ES-I3 (cell line): ENCODE results near the gene C5orf63.
"Not testable (repeated sequence)": the region's sequence is repeated elsewhere in the genome, so short reads cannot be mapped to it uniquely, and the experiment has no call there.

Source experiments
- H3K36me3 ChIP-seq: 2 replicates; pipeline ENCODE4 v1.6.1; 2013; ENCODE audit warnings: mild to moderate bottlenecking, low read length, control low read depth, moderate library complexity; ENCODE audit not compliant: insufficient read depth
- H3K4me1 ChIP-seq: 2 replicates; pipeline ENCODE4 v1.6.1; 2013; ENCODE audit warnings: mild to moderate bottlenecking, control low read depth, low read length; ENCODE audit not compliant: insufficient read depth
- H3K9ac ChIP-seq: 2 replicates; pipeline ENCODE4 v1.6.1; 2013; ENCODE audit warnings: low read depth, mild to moderate bottlenecking, low read length, moderate library complexity
- H3K9me3 ChIP-seq: 2 replicates; pipeline ENCODE4 v1.6.1; 2013; ENCODE audit warnings: mild to moderate bottlenecking, low read length, moderate library complexity; ENCODE audit not compliant: control insufficient read depth, insufficient read depth

Gene C5orf63

GRCh38 chr5:127031147-127031862 is 42.0 kb downstream of the C5orf63 start:
- Histone ChIP-seq H3K9me3 (no peaks in the 10 kb centered on the region; the same call in 1 of the 2 replicates), H3K4me1 (peaks cover 5% of the 10 kb centered on the region; the same call in 1 of the 2 replicates), H3K36me3 (no peaks in the 10 kb centered on the region), H3K9ac (peak overlapping the region; percentile 84)

DNA sequence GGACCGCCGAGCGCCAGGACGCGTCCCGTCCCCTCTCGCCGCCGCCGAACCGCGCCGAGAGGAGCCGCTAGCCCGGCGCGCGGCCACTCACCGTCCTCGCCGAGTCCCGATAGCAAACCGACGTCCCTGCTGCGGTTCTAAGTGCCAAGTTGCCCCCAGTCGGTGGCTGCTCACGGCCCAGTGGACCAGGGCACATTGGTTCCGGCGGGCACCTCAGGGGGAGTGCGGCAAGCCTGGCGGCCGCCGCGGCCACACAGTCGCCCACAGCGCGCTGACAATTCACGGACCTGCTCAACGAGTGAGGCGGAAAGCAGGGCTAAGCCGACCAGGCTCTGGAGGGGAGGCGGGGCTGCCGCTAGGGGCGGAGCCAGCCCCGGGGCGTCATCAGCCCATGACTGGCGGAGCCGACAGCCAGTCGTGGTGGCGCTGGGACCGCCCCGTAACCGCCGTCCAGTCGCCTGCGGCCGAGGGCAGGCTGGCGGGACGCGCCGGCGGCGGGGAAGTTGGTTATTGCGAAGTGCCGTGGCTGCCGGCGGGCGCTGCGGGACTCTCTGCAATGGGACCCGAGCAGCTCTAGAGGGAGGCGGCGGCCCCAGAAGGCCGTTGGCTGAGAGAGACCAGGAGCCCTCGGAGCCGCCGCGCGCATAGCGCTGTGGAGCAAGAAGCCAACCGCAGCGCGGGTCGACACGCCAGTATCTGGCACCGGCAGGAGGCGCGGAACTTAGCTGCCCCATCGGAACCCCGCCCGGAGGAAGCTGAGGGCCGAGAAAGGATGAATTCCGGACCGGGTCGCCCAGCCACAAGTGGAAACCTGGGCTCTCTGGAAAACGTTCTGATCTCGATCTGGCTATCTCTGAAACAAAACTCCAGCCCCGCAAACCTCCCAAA is 42.8 kb downstream of the C5orf63 start, which contains the start of gene MARCHF3:
Gene MARCHF3 (minus strand): TSS at position 300 of the 888 bp plus-strand sequence. CDS start 112,387 bp downstream, outside the sequence.
- Histone ChIP-seq H3K9me3 (no peaks in the 10 kb centered on the region), H3K4me1 (peaks cover 5% of the 10 kb centered on the region; the same call in 1 of the 2 replicates), H3K36me3 (no peaks in the 10 kb centered on the region), H3K9ac (peak within 1 kb of the TSS; percentile 84)

DNA sequence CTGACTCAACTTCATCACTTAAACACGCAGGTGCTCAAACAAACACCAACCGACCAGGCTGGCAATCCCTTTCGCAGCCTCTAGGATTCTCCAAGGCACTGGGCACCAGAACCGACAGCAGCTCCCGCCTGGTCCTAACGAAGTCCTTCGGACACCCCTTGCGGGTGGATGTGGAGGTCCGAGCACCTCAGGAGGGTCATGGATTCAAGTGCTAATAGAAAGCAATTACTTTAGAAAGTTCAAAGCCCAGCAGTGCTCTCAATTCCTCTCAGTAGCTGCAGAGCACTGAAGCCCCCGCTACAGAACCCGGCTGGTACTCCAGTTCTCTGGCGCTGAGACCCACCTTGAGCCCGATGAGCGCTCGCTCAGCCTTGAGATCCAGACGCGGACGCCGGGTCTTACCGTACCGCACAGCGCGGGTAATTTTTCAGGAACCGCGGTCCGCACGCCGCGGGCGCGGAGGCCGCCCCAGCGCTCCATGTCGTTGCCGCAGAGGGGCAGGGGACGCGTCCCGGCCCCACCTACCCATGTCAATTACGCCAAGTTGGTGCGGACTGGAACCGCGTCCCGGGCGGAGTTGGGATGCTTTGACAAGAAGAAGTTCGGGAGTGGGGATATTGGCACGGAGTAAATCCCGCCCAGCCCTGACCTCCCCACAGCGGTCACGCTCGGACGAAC is 43.6 kb downstream of the C5orf63 start:
- H3K4me1 ChIP-seq: peaks cover 5% of the 10 kb centered on the region; the same call in 1 of the 2 replicates
- H3K9me3 ChIP-seq: no peaks in the 10 kb centered on the region
- H3K36me3 ChIP-seq: no peaks in the 10 kb centered on the region
- H3K9ac ChIP-seq: peak overlapping the region; percentile 84

DNA sequence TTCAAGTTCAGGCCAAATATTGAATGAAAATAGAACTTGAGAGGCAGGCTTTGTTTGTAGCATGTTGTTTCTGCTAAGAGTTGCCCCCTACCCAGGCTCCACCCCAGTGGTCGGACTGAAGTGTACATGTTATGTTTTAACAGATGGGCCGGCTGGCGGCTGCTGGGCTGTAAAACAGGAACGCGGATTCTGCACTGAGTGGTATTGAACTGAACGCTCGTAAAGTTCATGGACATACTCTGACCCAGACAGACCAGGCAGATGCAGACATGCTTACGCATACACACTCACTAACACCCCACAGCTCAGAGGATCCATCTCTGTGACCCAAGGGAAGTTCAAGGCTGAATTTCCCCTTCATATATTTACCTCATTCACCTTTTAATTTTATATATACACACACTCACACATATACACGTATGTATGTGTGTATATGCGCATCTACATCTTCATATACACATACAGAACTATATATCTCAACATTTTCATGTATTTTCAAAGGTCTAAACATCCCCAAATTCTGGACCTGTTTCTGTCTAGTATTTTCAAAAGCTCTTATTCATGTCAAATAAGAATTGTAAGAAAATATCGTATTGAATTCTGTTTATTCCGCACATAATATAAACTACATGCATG is 44.4 kb downstream of the C5orf63 start:
- Histone ChIP-seq H3K36me3 (no peaks in the 10 kb centered on the region), H3K9ac (no peak overlapping the region; the same call in 1 of the 2 replicates), H3K9me3 (no peaks in the 10 kb centered on the region), H3K4me1 (peaks cover 5% of the 10 kb centered on the region; the same call in 1 of the 2 replicates)

DNA sequence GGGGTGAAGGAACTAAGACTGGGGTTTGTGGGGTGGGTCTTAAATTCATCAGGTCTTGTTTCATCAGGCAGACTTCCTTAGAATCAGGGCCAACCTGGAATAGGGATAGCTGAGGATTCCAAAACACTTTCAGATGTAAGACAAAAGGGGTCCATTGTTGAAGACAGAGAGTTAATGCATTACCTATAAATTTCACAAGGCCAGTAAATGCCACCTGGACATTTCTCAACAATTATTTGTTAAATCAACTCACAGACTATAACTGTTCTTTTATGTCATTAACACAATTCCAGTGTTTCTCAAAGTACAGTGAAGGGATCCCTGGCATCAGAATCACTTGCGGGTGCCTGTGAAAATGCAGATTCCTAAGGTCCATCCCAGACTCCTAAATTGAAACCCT is 45.8 kb downstream of the C5orf63 start:
- H3K9ac ChIP-seq: no peak overlapping the region
- no peaks in the 10 kb centered on the region for H3K36me3 ChIP-seq
- H3K4me1 ChIP-seq: peaks cover 5% of the 10 kb centered on the region; the same call in 1 of the 2 replicates
- no peaks in the 10 kb centered on the region for H3K9me3 ChIP-seq

DNA sequence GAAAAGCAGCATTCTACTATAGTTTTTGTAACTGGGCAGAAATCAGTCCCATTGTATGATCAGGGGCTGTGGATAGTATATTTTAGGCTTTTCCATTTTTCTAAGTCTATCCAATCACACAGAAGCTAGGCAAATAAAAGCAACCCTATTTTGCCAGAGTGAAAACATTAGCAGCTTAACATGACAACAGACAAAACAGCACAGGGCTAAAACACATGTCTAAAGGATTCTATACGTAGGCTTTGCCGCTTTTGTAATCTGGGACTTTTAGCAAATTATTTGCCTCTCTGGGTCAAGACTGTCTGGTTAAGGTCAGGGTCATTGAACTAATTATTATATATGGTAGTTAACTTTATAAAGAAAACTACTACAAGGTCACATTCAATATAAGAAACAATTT is 47.1 kb downstream of the C5orf63 start:
- Histone ChIP-seq H3K4me1 (peaks cover 5% of the 10 kb centered on the region; the same call in 1 of the 2 replicates), H3K9ac (no peak overlapping the region), H3K9me3 (no peaks in the 10 kb centered on the region), H3K36me3 (no peaks in the 10 kb centered on the region)

DNA sequence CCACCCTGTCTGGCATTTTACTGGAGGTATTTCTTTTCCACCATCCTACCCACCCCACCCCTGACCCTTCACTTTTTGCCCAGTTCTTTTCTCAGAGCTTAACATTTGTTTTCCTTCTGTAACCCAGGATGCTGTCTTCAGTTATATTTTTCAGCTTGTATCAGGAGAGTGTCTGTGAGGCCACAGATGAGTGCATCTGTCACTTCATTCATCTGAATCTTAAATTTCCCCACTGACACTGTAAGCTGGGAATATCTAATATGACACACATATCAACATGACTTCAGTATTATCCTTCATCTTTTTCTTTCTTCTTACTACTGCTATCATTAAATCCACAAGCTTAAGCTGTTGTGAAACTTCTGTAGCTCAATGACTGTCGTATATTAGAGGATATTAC is 47.8 kb downstream of the C5orf63 start:
- H3K4me1 ChIP-seq: peaks cover 5% of the 10 kb centered on the region; the same call in 1 of the 2 replicates
- no peaks in the 10 kb centered on the region for H3K36me3 ChIP-seq
- no peaks in the 10 kb centered on the region for H3K9me3 ChIP-seq
- no peak overlapping the region for H3K9ac ChIP-seq

- Histone ChIP-seq H3K36me3 (no peaks in the 10 kb centered on the region), H3K9ac (no peak overlapping the region), H3K9me3 (no peaks in the 10 kb centered on the region), H3K4me1 (peaks cover 5% of the 10 kb centered on the region; the same call in 1 of the 2 replicates)
Measured at GRCh38 chr5:127024821-127025220, 48.5 kb downstream of the C5orf63 start.

DNA sequence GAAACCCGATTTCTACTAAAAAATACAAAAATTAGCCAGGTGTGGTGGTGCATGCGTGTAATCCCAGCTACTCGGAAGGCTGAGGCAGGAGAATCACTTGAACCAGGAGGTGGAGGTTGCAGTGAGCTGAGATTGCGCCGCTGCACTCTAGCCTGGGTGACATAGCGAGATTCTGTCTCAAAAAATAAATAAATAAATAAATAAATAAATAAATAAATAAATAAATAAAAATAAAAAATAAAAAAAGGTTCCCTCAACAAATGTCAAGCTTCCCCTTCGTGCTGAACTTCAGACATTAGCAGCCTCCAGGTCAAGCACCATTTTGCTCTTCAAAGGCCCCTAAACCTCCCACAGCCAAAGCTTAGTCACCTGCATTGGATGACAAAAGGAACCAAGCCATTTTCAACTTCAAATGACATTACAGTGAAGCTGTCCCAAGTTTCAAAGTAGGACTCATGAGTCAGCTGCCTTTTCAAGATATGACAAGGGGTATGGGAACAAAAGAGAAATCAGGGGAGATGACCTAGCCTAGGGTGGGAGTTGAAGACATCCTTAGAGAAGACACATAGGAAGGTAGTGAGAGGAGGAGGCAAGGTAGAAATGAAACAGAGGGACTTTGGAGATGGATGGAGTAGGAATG is 49.6 kb downstream of the C5orf63 start:
- not testable (repeated sequence) for H3K9me3 ChIP-seq, H3K4me1 ChIP-seq, H3K36me3 ChIP-seq, H3K9ac ChIP-seq

DNA sequence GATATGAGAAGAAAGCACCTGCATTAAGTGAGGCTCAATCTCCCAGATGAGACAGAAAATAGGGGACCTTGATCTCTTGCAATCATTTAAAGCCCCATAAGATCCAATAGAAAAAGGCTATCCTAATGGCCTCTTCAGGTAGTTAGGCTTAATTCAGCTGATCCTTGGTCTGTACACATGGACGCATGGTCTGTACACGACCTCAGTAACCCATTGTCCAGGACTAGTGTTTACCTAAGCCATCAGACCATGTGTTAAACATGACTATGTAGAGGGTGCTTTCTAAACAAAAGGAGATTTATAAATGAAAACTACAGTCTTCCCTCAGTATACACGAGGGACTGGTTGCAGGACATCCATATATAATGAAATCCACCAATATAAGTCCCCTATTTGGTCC is 50.5 kb downstream of the C5orf63 start:
- Histone ChIP-seq H3K36me3 (no peaks in the 10 kb centered on the region), H3K9me3 (no peaks in the 10 kb centered on the region), H3K4me1 (no peaks in the 10 kb centered on the region; the same call in 1 of the 2 replicates), H3K9ac (no peak overlapping the region)

DNA sequence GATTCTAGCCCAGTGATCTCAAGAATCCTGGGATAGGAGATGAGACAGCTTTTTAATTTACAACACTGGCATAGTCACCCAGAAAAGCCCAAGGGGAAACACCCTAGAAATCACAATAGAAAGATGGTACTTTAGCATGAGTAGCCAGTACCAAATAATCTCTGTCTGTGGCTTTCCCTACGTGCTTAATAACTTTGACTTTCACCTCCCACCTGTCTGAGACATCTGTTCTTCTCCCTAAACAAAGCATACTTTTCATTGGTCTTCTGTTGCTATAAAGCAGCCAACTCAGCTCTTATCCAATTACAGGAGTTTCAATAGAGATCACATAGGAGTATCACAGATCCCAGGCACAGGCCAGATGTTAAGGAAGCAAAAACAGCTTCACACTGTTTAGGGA is 53.4 kb downstream of the C5orf63 start:
- no peak overlapping the region for H3K9ac ChIP-seq
- no peaks in the 10 kb centered on the region for H3K36me3 ChIP-seq
- H3K9me3 ChIP-seq: no peaks in the 10 kb centered on the region
- H3K4me1 ChIP-seq: no peaks in the 10 kb centered on the region; the same call in 1 of the 2 replicates

- not testable (repeated sequence) for H3K9ac ChIP-seq, H3K36me3 ChIP-seq, H3K4me1 ChIP-seq, H3K9me3 ChIP-seq
Measured at GRCh38 chr5:127016722-127017121, 56.6 kb downstream of the C5orf63 start.

DNA sequence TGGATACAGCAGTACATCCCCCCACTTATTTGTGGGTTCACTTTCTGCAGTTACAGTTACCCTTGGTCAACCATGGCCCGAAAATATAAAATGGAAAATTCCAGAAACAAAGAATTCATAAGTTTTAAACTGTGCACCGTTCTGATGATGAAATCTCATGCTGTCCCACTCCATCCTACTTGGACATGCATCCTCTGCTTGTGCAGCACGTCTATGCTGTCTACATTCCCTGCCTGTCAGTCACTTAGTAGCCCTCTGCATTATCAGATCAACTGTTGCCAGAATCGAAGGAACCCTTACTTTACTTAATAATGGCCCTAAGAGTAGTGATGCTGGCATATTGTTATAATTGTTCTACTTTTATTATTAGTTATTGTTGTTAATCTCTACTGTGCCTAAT is 57.6 kb downstream of the C5orf63 start:
- Histone ChIP-seq H3K36me3 (no peaks in the 10 kb centered on the region), H3K9me3 (no peaks in the 10 kb centered on the region), H3K9ac (no peak overlapping the region), H3K4me1 (no peaks in the 10 kb centered on the region)
